ENCODE measurements around the gene NCAN.
A peak's percentile ranks its signal among the peaks of the same experiment; 100 is the strongest.
"Not testable (repeated sequence)": the region's sequence is repeated elsewhere in the genome, so short reads cannot be mapped to it uniquely, and the experiment has no call there.

The NCAN gene

GRCh38 chr19:19224852-19225494, 13.2 kb downstream of the NCAN start:
- peak; percentile 64 for DNase-seq

- DNase-seq, result no peak
Measured at GRCh38 chr19:19226204-19226603, 14.4 kb downstream of the NCAN start.

GRCh38 chr19:19226663-19227062, 14.9 kb downstream of the NCAN start:
- DNase-seq, result no peak

- DNase-seq, result no peak
Measured at GRCh38 chr19:19227217-19227616, 15.5 kb downstream of the NCAN start.

- DNase-seq, result no peak
Measured at GRCh38 chr19:19229701-19230100, 17.9 kb downstream of the NCAN start.

GRCh38 chr19:19230999-19231398, 19.2 kb downstream of the NCAN start:
- no peak for DNase-seq

- DNase-seq, result no peak
Measured at GRCh38 chr19:19232261-19232721, 20.5 kb downstream of the NCAN start.

- DNase-seq, result no peak
Measured at GRCh38 chr19:19234220-19234816, 22.6 kb downstream of the NCAN start.

- DNase-seq, result no peak
Measured at GRCh38 chr19:19236173-19236572, 24.4 kb downstream of the NCAN start.

- DNase-seq, result no peak
Measured at GRCh38 chr19:19238126-19238894, 26.6 kb downstream of the NCAN start.

GRCh38 chr19:19239675-19240074, 27.9 kb downstream of the NCAN start:
- DNase-seq, result no peak

GRCh38 chr19:19240476-19240875, 28.7 kb downstream of the NCAN start:
- no peak for DNase-seq

- no peak for DNase-seq
Measured at GRCh38 chr19:19250196-19250801, 38.5 kb downstream of the NCAN start.

GRCh38 chr19:19253409-19253808, 41.7 kb downstream of the NCAN start:
- not testable (repeated sequence) for DNase-seq

GRCh38 chr19:19256072-19256969, 44.6 kb downstream of the NCAN start:
- DNase-seq, result no peak

GRCh38 chr19:19257137-19257536, 45.4 kb downstream of the NCAN start:
- no peak for DNase-seq

GRCh38 chr19:19257836-19258588, 46.3 kb downstream of the NCAN start:
- DNase-seq, result no peak

GRCh38 chr19:19258589-19259338, 47.0 kb downstream of the NCAN start:
- DNase-seq, result no peak

GRCh38 chr19:19259741-19260140, 48.0 kb downstream of the NCAN start:
- DNase-seq, result peak; percentile 33

GRCh38 chr19:19260417-19261214, 48.9 kb downstream of the NCAN start:
- DNase-seq, result no peak
